ENCODE data around the gene REV3L.

REV3L gene

DNA sequence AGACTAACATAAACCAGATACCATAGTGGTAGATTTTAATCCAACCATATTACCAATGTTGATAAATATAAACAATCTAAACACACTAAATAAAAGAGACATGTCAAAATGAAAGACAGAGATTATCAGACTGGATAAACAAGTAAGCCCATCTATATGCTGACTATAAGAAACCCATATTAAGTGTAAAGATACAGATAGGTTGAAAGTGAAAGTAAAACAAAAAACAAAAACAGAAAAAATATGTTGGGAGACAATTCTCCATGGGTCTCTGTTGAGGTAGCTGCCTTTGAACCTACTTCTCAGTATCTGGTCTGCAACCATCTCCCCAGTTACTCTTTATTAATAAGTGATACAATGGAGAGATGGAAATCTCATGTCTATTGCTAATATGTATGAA, 21.2 kb downstream of the REV3L start:
- TF ChIP-seq GATA2 (IDR thresholded peaks at IDR 0.05; ENCODE audit: low read depth, low read length) (no peak), GATA3 (IDR thresholded peaks at IDR 0.05; ENCODE audit: low read depth, low read length) (no peak)

DNA sequence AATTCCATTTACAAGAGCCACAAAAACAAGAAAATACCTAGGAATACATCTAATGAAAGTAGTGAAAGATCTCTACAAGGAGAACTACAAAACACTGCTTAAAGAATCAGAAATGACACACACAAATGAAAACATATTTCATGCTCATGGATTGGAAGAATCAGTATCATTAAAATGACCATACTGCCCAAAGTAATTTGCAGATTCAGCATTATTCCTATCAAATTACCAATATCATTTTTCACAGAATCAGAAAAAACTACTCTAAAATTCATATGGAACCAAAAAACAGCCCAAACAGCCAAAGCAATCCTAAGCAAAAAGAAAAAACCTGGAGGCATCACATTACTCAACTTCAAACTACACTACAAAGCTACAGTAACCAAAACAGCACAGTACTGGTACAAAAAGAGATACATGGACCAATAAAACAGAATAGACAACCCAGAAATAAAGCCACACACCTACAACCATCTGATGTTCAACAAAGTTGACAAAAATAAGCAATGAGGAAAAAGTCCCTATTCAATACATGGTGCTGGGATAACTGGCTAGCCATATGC, 24.3 kb downstream of the REV3L start:
- TF ChIP-seq GATA2 (IDR thresholded peaks at IDR 0.05; ENCODE audit: low read depth, low read length), result no peak
- no peak for TF ChIP-seq GATA3 (IDR thresholded peaks at IDR 0.05; ENCODE audit: low read depth, low read length)

DNA sequence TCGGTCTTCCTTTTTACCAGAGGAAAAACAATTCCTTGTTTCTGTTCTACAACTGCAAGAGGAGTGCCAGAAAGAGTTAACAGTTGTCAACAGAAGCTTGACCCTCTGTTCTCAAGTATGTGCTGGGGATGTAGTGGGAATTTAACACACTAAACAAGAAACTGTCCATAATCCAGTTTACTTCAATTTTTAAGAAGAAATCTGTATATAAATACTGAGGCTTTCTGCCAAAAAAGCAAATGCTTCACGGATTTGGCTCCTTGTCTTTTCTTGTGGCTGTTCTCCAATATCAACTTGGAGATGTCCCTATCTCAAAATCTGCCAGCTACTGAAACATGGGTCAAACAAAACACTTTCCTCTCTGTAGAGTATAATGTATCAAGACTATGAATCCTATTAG, 26.8 kb downstream of the REV3L start:
- TF ChIP-seq GATA3 (IDR thresholded peaks at IDR 0.05; ENCODE audit: low read depth, low read length), result no peak
- no peak for TF ChIP-seq GATA2 (IDR thresholded peaks at IDR 0.05; ENCODE audit: low read depth, low read length)

DNA sequence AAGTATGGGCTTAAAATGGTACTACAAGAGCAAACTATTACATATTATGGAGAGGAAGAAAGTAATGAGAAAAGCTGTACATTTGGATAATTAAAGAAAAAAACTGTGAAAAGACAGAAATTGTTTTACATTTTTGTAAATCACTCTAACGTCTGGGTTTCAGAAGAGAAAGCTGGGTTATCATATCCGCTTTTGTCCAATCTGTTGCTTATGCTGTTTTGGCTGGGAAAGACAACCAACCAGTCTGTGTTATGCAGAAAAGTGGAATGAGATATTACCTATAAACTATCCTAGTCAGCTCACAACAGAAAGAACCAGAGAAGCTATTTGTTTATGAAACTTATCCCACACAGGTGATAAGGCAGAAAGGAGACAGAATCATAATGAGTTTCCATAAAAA, 32.4 kb downstream of the REV3L start:
- TF ChIP-seq GATA3 (IDR thresholded peaks at IDR 0.05; ENCODE audit: low read depth, low read length), result no peak
- no peak for TF ChIP-seq GATA2 (IDR thresholded peaks at IDR 0.05; ENCODE audit: low read depth, low read length)

DNA sequence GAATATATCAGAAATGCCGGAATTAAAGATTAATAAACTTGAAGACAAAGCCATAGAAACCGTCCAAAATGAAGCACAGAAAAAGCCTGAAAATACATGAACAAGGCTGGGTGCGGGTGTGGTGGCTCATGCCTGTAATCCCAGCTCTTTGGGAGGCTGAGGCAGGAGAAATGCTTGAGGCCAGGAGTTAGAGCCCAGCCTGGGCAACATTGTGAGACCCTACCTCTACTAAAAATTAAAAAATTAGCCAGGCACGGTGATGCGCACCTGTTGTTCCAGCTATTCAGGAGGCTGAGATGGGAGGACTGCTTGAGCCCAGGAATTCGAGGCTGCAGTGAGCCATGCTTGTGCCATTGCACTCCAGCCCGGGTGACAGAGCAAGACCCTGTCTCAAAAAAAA, 32.9 kb downstream of the REV3L start:
- no peak for TF ChIP-seq GATA2 (IDR thresholded peaks at IDR 0.05; ENCODE audit: low read depth, low read length)
- no peak for TF ChIP-seq GATA3 (IDR thresholded peaks at IDR 0.05; ENCODE audit: low read depth, low read length)

DNA sequence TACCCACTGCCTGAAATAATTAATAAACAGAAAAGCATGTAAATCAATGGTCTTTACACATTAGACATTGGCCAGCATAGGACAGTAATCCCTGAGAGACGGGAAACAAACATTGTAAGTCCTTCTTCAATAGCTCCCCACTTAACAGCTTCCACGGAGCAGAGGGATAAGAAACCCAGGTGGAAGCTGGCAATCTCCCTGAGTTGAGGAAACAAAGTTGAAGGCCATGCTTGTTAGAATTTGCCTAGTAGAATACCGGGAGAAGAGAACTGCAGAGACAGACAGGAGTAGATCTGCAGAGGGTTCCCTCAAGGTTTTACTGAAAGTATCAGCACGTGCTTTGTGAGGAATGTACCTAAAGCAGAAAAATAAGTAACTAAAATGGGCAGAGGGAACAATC, 33.9 kb downstream of the REV3L start:
- TF ChIP-seq GATA3 (IDR thresholded peaks at IDR 0.05; ENCODE audit: low read depth, low read length), result no peak
- TF ChIP-seq GATA2 (IDR thresholded peaks at IDR 0.05; ENCODE audit: low read depth, low read length), result no peak

DNA sequence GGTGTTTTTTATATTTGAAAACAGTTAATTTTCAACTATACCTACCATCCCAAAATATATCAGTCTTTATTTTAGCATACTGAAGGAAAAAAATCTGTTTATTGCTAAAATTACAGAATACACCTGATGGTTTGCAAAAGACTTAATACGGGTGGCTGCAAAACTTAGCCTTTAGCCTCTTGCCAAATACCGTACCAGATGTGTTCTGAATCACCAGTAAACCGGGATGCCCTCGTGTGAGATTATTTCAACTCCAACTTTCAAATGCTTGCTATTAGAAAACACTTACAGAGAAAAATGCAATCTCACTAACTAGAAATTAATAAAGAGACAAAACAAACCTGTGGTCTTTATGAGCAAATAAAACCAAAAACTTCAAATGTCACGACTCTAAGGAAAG, 36.0 kb downstream of the REV3L start:
- no peak for TF ChIP-seq GATA2 (IDR thresholded peaks at IDR 0.05; ENCODE audit: low read depth, low read length)
- TF ChIP-seq GATA3 (IDR thresholded peaks at IDR 0.05; ENCODE audit: low read depth, low read length), result no peak

DNA sequence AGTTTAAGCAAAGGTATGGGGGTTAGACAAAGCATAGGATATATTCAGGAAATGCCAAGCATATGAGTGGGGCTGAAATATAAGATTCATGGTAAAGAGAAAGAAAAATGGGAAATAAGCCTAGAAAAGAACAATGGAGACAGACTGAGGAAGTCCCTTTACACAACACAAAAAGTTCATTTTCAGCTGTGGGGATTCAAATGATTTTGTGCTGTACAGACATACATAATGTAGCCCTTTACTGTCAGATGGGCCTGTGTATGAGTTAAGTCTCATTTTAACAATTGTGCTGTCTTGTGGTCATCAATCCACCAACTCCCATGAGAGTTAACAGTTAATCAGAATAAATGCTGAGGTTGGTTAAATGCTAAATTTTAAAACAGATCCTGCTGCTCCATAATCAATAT, 37.2 kb downstream of the REV3L start:
- no peak for TF ChIP-seq GATA2 (IDR thresholded peaks at IDR 0.05; ENCODE audit: low read depth, low read length)
- TF ChIP-seq GATA3 (IDR thresholded peaks at IDR 0.05; ENCODE audit: low read depth, low read length), result no peak

DNA sequence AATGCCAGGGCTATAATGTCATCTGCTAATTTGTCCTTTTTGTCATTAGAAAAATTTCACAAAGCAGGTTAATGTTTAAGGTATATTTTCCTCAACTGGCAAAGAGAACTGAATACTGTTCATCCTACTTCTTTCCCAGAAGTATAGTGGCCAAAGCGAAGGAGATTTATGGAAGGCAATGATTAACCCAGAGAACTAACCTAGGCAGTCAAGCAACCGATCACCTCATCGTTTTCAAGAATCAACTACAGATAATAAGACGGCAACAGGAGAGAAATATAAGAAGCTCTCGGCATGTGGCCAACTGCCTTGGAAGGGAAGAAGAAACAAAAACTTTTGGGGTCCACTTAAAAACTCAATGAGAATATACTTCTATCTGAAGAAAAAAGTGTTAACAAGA, 38.2 kb downstream of the REV3L start:
- TF ChIP-seq GATA2 (IDR thresholded peaks at IDR 0.05; ENCODE audit: low read depth, low read length), result no peak
- TF ChIP-seq GATA3 (IDR thresholded peaks at IDR 0.05; ENCODE audit: low read depth, low read length), result no peak

DNA sequence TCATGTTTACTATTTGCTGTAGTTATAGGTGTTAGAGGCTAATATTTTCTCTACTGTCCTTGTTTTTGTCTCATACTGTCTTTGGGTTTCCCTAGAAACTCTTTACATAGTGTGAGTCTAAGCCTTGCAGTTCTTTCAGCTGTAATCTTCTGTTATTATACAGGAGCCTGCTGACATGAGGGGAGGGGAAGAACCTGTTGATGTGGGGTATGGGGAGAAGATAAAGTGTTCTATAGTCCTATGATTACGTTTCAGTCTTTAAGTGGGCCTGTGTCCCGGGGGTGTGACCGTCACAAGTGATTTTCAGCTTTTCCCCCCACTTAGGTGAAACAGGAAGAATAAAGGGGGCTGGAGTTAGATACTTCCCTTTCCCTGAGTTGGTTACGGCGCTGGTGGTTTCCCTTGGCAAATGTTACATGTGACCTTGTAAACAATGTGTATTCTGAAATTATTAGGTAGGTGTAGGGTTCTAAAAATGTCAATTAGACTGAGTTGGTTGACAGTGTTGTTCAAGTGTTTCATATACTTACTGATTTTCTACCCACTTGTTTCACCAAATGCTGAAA, 41.3 kb downstream of the REV3L start:
- TF ChIP-seq GATA3 (IDR thresholded peaks at IDR 0.05; ENCODE audit: low read depth, low read length) (no peak), GATA2 (IDR thresholded peaks at IDR 0.05; ENCODE audit: low read depth, low read length) (no peak)

DNA sequence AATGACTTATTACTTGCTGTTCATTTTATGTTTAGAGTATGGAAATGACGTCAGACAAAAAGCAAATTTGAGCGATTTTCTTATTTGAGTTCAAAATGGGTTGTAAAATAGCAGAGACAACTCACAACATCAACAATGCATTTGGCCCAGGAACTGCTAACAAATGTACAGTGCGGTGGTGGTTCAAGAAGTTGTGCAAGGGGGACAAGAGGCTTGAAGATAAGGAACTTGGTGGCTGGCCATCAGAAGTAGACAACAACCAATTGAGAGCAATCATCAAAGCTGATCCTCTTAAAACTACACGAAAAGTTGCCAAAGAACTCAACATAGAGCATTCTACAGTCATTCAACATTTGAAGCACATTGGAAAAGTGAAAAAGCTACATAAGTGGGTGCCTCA, 43.8 kb downstream of the REV3L start:
- no peak for TF ChIP-seq GATA2 (IDR thresholded peaks at IDR 0.05; ENCODE audit: low read depth, low read length)
- TF ChIP-seq GATA3 (IDR thresholded peaks at IDR 0.05; ENCODE audit: low read depth, low read length), result no peak

DNA sequence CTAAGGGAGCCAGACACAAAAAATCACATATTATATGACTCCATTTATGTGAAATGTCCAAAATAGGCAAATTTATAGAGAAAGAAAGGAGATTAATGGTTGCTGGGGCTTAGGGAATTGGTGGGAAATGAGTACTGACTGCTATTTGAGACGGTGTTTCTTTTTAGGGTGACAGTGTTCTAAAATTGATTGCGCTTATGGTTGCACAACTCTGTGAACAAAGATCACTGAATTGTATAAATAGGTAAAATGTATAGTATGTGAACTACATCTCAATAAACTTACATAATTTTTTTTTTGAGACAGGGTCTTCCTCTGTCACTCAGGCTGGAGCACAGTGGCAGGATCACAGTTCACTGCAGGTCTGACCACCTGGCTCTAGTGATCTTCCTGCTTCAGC, 45.4 kb downstream of the REV3L start:
- TF ChIP-seq GATA3 (IDR thresholded peaks at IDR 0.05; ENCODE audit: low read depth, low read length) (no peak), GATA2 (IDR thresholded peaks at IDR 0.05; ENCODE audit: low read depth, low read length) (no peak)

DNA sequence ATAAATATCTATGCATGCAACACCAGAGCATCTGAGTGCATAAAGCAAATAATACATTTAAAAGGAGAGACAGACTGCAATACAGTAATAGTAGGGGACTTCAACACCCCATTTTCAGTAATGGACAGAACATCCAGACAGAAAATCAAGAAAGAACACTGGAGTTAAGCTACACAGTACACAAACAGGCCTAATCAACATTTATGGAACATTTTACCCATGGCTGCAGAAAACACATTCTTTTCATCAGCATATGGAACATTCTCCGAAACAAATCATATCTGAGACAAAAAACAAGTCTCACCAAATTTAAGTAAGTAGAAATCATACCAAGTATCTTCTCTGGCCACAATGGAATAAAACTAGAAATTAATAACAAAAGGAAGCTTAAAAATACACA, 50.5 kb downstream of the REV3L start:
- TF ChIP-seq GATA2 (IDR thresholded peaks at IDR 0.05; ENCODE audit: low read depth, low read length) (no peak), GATA3 (IDR thresholded peaks at IDR 0.05; ENCODE audit: low read depth, low read length) (no peak)

DNA sequence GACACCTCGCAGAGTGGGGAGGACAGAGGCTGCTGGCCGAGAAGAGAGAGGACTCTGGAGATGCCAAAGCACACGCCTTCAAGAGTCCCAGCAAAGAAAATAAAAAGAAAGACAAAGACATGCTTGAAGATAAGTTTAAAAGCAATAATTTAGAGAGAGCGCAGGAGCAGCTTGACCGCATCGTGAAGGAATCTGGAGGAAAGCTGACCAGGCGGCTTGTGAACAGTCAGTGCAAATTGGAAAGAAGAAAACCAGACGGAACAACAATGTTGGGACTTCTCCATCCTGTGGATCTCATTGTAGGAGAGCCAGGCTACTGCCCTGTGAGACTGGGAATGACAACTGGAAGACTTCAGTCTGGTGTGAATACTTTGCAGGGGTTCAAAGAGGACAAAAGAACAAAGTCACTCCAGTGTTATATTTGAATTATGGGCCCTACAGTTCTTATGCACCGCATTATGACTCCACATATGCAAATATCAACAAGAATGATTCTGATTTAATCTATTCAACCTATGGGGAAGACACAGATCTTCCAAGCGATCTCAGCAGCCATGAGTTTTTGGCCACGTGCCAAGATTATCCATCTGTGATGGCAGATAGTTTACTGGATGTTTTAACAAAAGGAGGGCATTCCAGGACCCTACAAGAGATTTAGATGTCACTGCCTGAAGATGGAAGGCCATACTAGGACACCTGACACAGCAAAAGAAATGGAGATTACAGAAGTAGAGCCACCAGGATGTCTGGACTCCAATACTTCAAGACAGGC, 52.2 kb downstream of the REV3L start:
- no peak for TF ChIP-seq GATA2 (IDR thresholded peaks at IDR 0.05; ENCODE audit: low read depth, low read length)
- no peak for TF ChIP-seq GATA3 (IDR thresholded peaks at IDR 0.05; ENCODE audit: low read depth, low read length)

DNA sequence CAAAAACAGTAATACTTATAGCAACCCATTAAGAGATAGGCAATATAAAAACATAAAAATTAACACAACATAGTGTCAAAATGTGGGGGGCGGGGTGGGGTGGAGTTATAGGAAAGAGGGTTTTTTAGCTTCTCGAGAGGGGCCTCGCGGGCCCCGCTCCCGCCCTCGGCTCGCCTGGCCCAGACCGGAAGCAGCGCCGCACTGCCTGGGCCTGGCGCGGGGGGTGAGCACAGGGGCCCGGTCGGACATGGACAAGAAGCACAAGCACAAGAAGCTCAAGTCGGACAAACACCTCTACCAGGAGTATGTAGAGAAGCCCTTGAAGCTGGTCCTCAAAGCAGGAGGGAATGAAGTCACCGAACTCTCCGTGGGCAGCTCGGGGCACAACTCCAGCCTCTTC, 53.4 kb downstream of the REV3L start:
- no peak for TF ChIP-seq GATA3 (IDR thresholded peaks at IDR 0.05; ENCODE audit: low read depth, low read length)
- TF ChIP-seq GATA2 (IDR thresholded peaks at IDR 0.05; ENCODE audit: low read depth, low read length), result no peak

All from SH-SY5Y (cell line).